Kidney (tissue), 14 donors: ENCODE data around the gene ARHGAP22. TPM values are rescaled to one million over a fixed set of nuclear protein-coding genes. Genes with fewer than 3 reads are reported as not detected.

Experiments used
- DNase-seq, 5 donors: peaks; one replicate each; pipeline ENCODE4 v3.0.0-alpha.2; 2013 to 2020
- FAIRE-seq: peaks from 2 replicates; lab custom pipeline; 2012; peaks lifted over from hg19 to GRCh38; lab: Jason Lieb, UNC
- H3K27ac ChIP-seq, 2 donors: one replicate each; pipeline ENCODE4 v1.7.0; 2013; ENCODE audit warnings: low read depth in 2 of 2, low read length in 2 of 2, inconsistent platforms in 1 of 2
- H3K27me3 ChIP-seq: one replicate; pipeline ENCODE4 v1.7.1; 2013; ENCODE audit warnings: low read length, inconsistent platforms; ENCODE audit not compliant: control insufficient read depth, insufficient read depth
- H3K36me3 ChIP-seq, 3 donors: one replicate each; pipeline versions ENCODE4 v1.7.0 to v1.7.1; 2013; ENCODE audit warnings: low read length in 3 of 3, control low read depth in 1 of 3, inconsistent platforms in 1 of 3; ENCODE audit not compliant: insufficient read depth in 3 of 3, control insufficient read depth in 2 of 3
- H3K4me1 ChIP-seq, 3 donors: one replicate each; pipeline versions ENCODE4 v1.7.0 to v1.7.1; 2013; ENCODE audit warnings: low read length in 3 of 3, inconsistent platforms in 1 of 3, low read depth in 1 of 3; ENCODE audit not compliant: control insufficient read depth in 2 of 3, insufficient read depth in 2 of 3
- H3K4me3 ChIP-seq, 3 donors: one replicate each; pipeline versions ENCODE4 v1.7.0 to v1.8.1; 2013; ENCODE audit warnings: low read length in 3 of 3, control low read depth in 1 of 3, inconsistent platforms in 1 of 3
- H3K9ac ChIP-seq, 3 donors: one replicate each; pipeline versions ENCODE4 v1.7.0 to v1.7.1; 2013; ENCODE audit warnings: low read length in 3 of 3, control low read depth in 1 of 3, inconsistent platforms in 1 of 3
- H3K9me3 ChIP-seq, 3 donors: one replicate each; pipeline versions ENCODE4 v1.7.0 to v1.7.1; 2013; ENCODE audit warnings: low read length in 3 of 3, control low read depth in 1 of 3, inconsistent platforms in 1 of 3; ENCODE audit not compliant: control insufficient read depth in 2 of 3, insufficient read depth in 1 of 3
- intact Hi-C: fragments of 100-400 bp; cut with DNase I; formaldehyde crosslinking; loops from one replicate; pipeline ENCODE4 v1.11.1; 2022
- polyA plus RNA-seq: library from polyadenylated mRNA; stranded (reverse); fragments of 350-450 nt; fragmentation: Illumina TruSeq; extraction: RNeasy Lipid Tissue Mini Kit (QIAGEN cat#74804); gene quantifications from one replicate; pipeline ENCODE4 v1.2.3, GENCODE V29; 2014; ENCODE audit warnings: low read depth, low replicate concordance; ENCODE audit not compliant: insufficient read depth
- total RNA-seq: library from RNA; stranded (reverse); fragmentation: NEBNext Ultra II Directional; extraction: Animal tissue kit (Norgen Biotek cat#: 25700); gene quantifications from one replicate; pipeline ENCODE4 v1.2.1, GENCODE V29; 2021
- TF ChIP-seq, protein P1 (sequence below): IDR thresholded peaks from 3 replicates; pipeline ENCODE4 v1.5.1; 2012; ENCODE audit warnings: mild to moderate bottlenecking, moderate library complexity, borderline replicate concordance; ENCODE audit not compliant: insufficient read depth; ENCODE audit errors: extremely low read depth
- donor health status: control.
- donor health status: control.
- donor health status: control.
- donor health status: control.
- donor health status: control.
- donor health status: DM: yes; HTN: yes; CAD: no.
- donor health status: Normal renal cell carcinoma (clear cell type).

The ARHGAP22 gene
- total and polyA plus RNA-seq, 2 donors from 2014 or later: 0.62 to 6.6 TPM

DNA sequence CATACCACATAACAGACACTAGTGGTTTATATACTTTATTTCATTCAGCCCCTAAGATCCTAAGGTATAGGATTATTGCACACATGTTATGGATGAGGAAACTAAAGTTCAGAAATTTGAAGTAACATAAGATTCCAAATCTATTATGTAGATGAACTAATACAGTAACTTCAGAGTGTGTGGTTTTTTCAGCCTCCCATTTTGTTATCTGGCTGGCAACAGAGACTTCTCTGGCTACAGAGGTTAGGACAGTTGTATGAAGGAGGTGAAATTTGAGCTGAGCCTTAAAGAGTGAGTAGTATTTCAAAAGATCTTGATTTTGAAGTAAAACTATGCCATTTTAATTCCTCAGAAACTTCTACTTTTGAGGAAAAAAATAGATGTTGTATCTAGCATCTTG, 173.0 kb downstream of the ARHGAP22 start:
- TF ChIP-seq, protein P1, sequence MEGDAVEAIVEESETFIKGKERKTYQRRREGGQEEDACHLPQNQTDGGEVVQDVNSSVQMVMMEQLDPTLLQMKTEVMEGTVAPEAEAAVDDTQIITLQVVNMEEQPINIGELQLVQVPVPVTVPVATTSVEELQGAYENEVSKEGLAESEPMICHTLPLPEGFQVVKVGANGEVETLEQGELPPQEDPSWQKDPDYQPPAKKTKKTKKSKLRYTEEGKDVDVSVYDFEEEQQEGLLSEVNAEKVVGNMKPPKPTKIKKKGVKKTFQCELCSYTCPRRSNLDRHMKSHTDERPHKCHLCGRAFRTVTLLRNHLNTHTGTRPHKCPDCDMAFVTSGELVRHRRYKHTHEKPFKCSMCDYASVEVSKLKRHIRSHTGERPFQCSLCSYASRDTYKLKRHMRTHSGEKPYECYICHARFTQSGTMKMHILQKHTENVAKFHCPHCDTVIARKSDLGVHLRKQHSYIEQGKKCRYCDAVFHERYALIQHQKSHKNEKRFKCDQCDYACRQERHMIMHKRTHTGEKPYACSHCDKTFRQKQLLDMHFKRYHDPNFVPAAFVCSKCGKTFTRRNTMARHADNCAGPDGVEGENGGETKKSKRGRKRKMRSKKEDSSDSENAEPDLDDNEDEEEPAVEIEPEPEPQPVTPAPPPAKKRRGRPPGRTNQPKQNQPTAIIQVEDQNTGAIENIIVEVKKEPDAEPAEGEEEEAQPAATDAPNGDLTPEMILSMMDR: no peak
- H3K9me3 ChIP-seq: no peaks in the 10 kb centered on the region
- no peak overlapping the region for H3K27ac ChIP-seq
- FAIRE-seq (no peak), DNase-seq (no peak)
- no peak overlapping the region for H3K4me3 ChIP-seq
- peaks cover under 1 to 8% (median 2%) of the 10 kb centered on the region in 3 donors for H3K36me3 ChIP-seq
- intact Hi-C loops: no loop called here
- no peak overlapping the region for H3K9ac ChIP-seq
- no peaks in the 10 kb centered on the region for H3K4me1 ChIP-seq
- H3K27me3 ChIP-seq: no peaks in the 10 kb centered on the region

DNA sequence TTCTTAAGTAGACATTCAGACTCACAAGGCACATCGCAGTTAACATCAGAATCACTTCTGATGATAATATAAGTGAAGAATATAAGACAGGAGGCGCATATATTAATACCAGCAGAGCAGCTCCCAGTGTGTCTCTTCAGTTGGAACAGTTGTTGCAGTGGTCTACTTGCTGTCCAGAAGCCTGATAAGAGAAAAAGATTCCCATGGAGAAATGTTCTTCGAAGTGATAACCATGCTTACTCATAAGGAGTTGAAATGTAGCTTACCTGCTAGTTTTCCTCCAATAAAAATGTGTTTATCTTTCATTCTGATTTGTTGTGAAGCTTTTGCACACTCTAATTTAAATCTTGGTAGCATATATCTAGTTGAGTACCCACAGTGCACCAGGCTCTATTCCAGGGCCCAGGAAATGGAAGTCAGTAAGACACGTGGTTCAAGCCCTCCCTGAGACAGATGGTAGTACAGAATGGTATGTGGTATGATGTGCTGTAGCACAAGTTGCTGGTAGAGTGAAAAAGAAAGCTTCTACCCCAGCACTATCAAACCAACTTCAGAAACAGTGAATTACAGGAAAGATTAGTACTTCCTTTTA, 174.4 kb downstream of the ARHGAP22 start:
- TF ChIP-seq, protein P1: no peak
- H3K4me1 ChIP-seq: no peaks in the 10 kb centered on the region
- no peak overlapping the region for H3K9ac ChIP-seq
- intact Hi-C loops: no loop called here
- peaks cover 2 to 7% (median 6%) of the 10 kb centered on the region in 3 donors for H3K36me3 ChIP-seq
- H3K27me3 ChIP-seq: no peaks in the 10 kb centered on the region
- FAIRE-seq (no peak), DNase-seq (no peak)
- H3K4me3 ChIP-seq: no peak overlapping the region
- no peaks in the 10 kb centered on the region for H3K9me3 ChIP-seq
- no peak overlapping the region for H3K27ac ChIP-seq

DNA sequence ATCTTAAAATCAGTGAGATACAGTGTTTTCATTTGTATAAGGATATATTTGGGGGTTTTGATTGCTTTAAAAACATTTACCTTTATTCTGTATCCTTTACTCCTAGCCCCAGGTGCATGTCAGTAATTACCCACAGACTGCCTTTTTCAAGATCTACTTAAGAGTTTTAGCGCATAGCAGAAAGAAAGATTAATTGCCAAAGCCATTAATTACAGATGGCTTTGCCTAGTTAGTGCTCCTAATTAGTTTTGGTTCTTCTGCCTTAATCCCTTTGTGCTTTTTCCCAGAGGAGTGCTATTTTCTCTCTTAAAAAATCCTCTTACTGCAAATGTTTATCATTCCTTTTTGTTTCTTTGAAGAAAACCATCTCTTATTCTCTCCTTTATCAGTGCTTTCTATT, 175.6 kb downstream of the ARHGAP22 start:
- FAIRE-seq: no peak
- intact Hi-C loops: no loop called here

More for the DNA sequence above, 175.6 kb downstream of the ARHGAP22 start:
- TF ChIP-seq, protein P1: no peak
- Histone ChIP-seq H3K9me3 (no peaks in the 10 kb centered on the region), H3K27ac (no peak overlapping the region), H3K4me3 (no peak overlapping the region), H3K36me3 (peaks cover 0 to 7% (median 4%) of the 10 kb centered on the region in 3 donors), H3K9ac (no peak overlapping the region), H3K27me3 (no peaks in the 10 kb centered on the region), H3K4me1 (no peaks in the 10 kb centered on the region)
- no peak for DNase-seq
